WTC11 (cell line): ENCODE data around the gene SLC19A2.

ENCODE experiments used
- CBFB ChIP-seq: sonication (generic); formaldehyde crosslinking; IDR thresholded peaks from 2 replicates; pipeline ENCODE4 v1.8.1; 2022; ENCODE audit warnings: mild to moderate bottlenecking, low read depth, missing genetic modification reagents
- CREB1 ChIP-seq: sonication (generic); formaldehyde crosslinking; IDR thresholded peaks from 2 replicates; pipeline ENCODE4 v1.8.0; 2023; ENCODE audit warnings: mild to moderate bottlenecking, missing genetic modification reagents
- CTCF ChIP-seq: fragments of 200-600 bp; IDR thresholded peaks from 2 replicates; pipeline ENCODE4 v1.8.0; 2022; ENCODE audit warnings: antibody characterized with exemption
- FOXP4 ChIP-seq: sonication (generic); formaldehyde crosslinking; IDR thresholded peaks from 2 replicates; pipeline ENCODE4 v1.8.0; 2022; ENCODE audit warnings: mild to moderate bottlenecking, missing genetic modification reagents
- IRF1 ChIP-seq: sonication (generic); formaldehyde crosslinking; IDR thresholded peaks from 2 replicates; pipeline ENCODE4 v1.8.0; 2023; ENCODE audit warnings: missing genetic modification reagents
- JUN ChIP-seq: sonication (generic); formaldehyde crosslinking; IDR thresholded peaks from 2 replicates; pipeline ENCODE4 v1.8.0; 2023; ENCODE audit warnings: mild to moderate bottlenecking, missing genetic modification reagents
- RELA ChIP-seq: sonication (generic); formaldehyde crosslinking; IDR thresholded peaks from 2 replicates; pipeline ENCODE4 v1.8.1; 2022; ENCODE audit warnings: missing genetic modification reagents, mild to moderate bottlenecking, borderline replicate concordance
- SMAD3 ChIP-seq: sonication (generic); formaldehyde crosslinking; IDR thresholded peaks from 2 replicates; pipeline ENCODE4 v1.8.0; 2022; ENCODE audit warnings: missing genetic modification reagents, mild to moderate bottlenecking, borderline replicate concordance
- TP53 ChIP-seq: sonication (generic); formaldehyde crosslinking; IDR thresholded peaks from 2 replicates; pipeline ENCODE4 v1.8.1; 2023; ENCODE audit warnings: mild to moderate bottlenecking, missing genetic modification reagents
- ZNF121 ChIP-seq: sonication (generic); formaldehyde crosslinking; IDR thresholded peaks from 2 replicates; pipeline ENCODE4 v1.8.0; 2023; ENCODE audit warnings: missing genetic modification reagents
- ZNF232 ChIP-seq: sonication (generic); formaldehyde crosslinking; IDR thresholded peaks from 2 replicates; pipeline ENCODE4 v1.8.0; 2022; ENCODE audit warnings: mild to moderate bottlenecking, missing genetic modification reagents
- TF ChIP-seq, protein P1 (sequence below): sonication (generic); formaldehyde crosslinking; conservative IDR thresholded peaks from 2 replicates; pipeline ENCODE4 v1.8.1; 2022; ENCODE audit warnings: mild to moderate bottlenecking, missing genetic modification reagents
- TF ChIP-seq, protein P2 (sequence below): sonication (generic); formaldehyde crosslinking; IDR thresholded peaks from 2 replicates; pipeline ENCODE4 v1.8.0; 2022; ENCODE audit warnings: mild to moderate bottlenecking, missing genetic modification reagents

GRCh38 chr1:169494343-169494742 is 8.6 kb upstream of the SLC19A2 start:
- TF ChIP-seq CREB1: no peak
- TF ChIP-seq CTCF: no peak
- TF ChIP-seq RELA (CRISPR knock-in tag): no peak
- TF ChIP-seq CBFB (CRISPR knock-in tag): no peak
- TF ChIP-seq IRF1 (CRISPR knock-in tag): no peak
- no peak for TF ChIP-seq ZNF121 (CRISPR knock-in tag)
- TF ChIP-seq FOXP4 (CRISPR knock-in tag): no peak
- no peak for TF ChIP-seq JUN (CRISPR knock-in tag)
- no peak for TF ChIP-seq TP53 (CRISPR knock-in tag)
- TF ChIP-seq ZNF232 (CRISPR knock-in tag): no peak
- TF ChIP-seq, protein P1, sequence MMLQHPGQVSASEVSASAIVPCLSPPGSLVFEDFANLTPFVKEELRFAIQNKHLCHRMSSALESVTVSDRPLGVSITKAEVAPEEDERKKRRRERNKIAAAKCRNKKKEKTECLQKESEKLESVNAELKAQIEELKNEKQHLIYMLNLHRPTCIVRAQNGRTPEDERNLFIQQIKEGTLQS: no peak
- TF ChIP-seq, protein P2, sequence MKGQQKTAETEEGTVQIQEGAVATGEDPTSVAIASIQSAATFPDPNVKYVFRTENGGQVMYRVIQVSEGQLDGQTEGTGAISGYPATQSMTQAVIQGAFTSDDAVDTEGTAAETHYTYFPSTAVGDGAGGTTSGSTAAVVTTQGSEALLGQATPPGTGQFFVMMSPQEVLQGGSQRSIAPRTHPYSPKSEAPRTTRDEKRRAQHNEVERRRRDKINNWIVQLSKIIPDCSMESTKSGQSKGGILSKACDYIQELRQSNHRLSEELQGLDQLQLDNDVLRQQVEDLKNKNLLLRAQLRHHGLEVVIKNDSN (CRISPR knock-in tag): no peak
- TF ChIP-seq SMAD3: no peak
